Naive B cell (primary cell): ENCODE data around the gene ACOT6. TPM values are rescaled to one million over a fixed set of nuclear protein-coding genes. Genes with fewer than 3 reads are reported as not detected.
"Not testable (repeated sequence)": the region's sequence is repeated elsewhere in the genome, so short reads cannot be mapped to it uniquely, and the experiment has no call there.

Source experiments
- ATAC-seq, 2 donors: fragments of 150-1000 bp; cut with Tn5 transposase; 2 replicates each; pipeline ENCODE4 v1.10.0; 2021; ENCODE audit warnings: low read depth in 2 of 2, mild to moderate bottlenecking in 2 of 2, moderate library complexity in 2 of 2
- DNase-seq: peaks from one replicate; pipeline ENCODE4 v3.0.0; 2022
- H3K27ac Mint-ChIP-seq, 6 donors: one replicate each; pipeline ENCODE4 v1.8.0; 2020 to 2022; ENCODE audit warnings: mild to moderate bottlenecking in 6 of 6, mixed read lengths in 6 of 6, moderate library complexity in 5 of 6, inconsistent platforms in 2 of 6
- H3K27me3 Mint-ChIP-seq, 3 donors: one replicate each; pipeline ENCODE4 v1.8.0; 2021 to 2022; ENCODE audit warnings: mixed read lengths in 3 of 3, mild to moderate bottlenecking in 1 of 3
- H3K36me3 Mint-ChIP-seq, 2 donors: one replicate each; pipeline ENCODE4 v1.8.0; 2020 to 2022; ENCODE audit warnings: mixed read lengths in 2 of 2, inconsistent platforms in 1 of 2, mild to moderate bottlenecking in 1 of 2
- H3K4me1 Mint-ChIP-seq, 3 donors: one replicate each; pipeline ENCODE4 v1.8.0; 2020 to 2022; ENCODE audit warnings: mixed read lengths in 3 of 3, inconsistent platforms in 1 of 3, mild to moderate bottlenecking in 1 of 3, moderate library complexity in 1 of 3
- H3K4me3 Mint-ChIP-seq, 8 donors: one replicate each; pipeline ENCODE4 v1.8.0; 2020 to 2022; ENCODE audit warnings: mild to moderate bottlenecking in 8 of 8, mixed read lengths in 8 of 8, moderate library complexity in 8 of 8, inconsistent platforms in 2 of 8
- H3K9me3 Mint-ChIP-seq, 7 donors: one replicate each; pipeline ENCODE4 v1.8.0; 2020 to 2022; ENCODE audit warnings: mixed read lengths in 7 of 7, mild to moderate bottlenecking in 5 of 7, inconsistent platforms in 2 of 7, moderate library complexity in 1 of 7
- polyA plus RNA-seq, 6 donors: library from polyadenylated mRNA; unstranded; fragments of 300-500 nt; fragmentation: Illumina TruSeq; gene quantifications; one replicate each; pipeline ENCODE4 v1.2.3, GENCODE V29; 2021; ENCODE audit warnings: low read depth in 6 of 6

The ACOT6 gene
- polyA plus RNA-seq, 6 donors from 2014 or later, result not detected

DNA sequence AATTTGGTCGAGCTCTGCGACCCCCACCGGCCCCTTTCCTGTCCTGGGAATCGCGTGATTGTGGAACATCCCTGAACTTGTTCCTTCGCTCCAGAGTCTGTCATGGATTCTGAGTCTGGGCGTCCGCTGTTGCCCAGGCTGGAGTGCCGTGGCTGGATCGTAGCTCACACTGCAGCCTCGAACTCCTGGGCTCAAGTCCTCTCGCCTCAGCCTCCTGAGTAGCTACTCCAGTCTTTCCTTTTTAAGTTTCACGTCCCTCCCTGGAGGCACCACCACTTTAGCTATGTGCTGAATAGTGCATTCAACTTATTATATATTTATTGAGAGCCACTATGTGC lies 698 bp downstream of the ACOT6 start:
- H3K36me3 Mint-ChIP-seq, result no peaks in the 10 kb centered on the region
- H3K4me3 Mint-ChIP-seq, result peak overlapping the region; percentile 85 to 93 (median 88)
- H3K27ac Mint-ChIP-seq, result peak overlapping the region in 1 of 6 donors; percentile 65
- peaks cover 0 to 7% (median 0%) of the 10 kb centered on the region in 3 donors for H3K4me1 Mint-ChIP-seq
- peaks cover 0 to 6% (median 0%) of the 10 kb centered on the region in 7 donors for H3K9me3 Mint-ChIP-seq
- DNase-seq (no peak), ATAC-seq (peak in 1 of 2 donors; percentile 9)
- H3K27me3 Mint-ChIP-seq, result peaks cover 0 to 27% (median 8%) of the 10 kb centered on the region in 3 donors

DNA sequence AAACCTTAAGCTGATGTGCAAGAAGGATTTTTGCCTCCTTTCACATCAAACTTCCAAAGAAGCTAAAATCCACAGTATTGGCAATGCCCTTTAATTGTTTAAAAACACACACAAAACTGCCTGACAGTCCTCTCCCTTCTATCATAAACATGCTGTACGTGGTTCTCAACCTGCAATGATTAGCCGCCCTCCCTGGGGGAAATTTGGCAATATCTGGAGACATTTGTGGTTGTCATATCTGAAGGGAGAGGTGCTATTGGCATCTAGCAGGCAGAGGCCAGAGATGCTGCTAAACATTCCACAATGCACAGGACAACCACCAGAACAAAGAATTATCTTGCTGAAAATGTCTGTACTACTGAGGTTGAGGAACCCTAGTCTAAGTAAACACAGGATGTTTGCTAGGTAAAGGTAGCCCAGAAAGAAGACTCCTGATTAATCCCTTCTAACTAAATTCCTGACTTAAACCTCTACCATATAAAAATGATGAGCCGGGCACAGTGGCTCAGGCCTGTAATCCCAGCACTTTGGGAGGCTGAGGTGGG lies 1.2 kb downstream of the ACOT6 start:
- Mint-ChIP-seq H3K27ac (no peak overlapping the region), H3K4me3 (peak overlapping the region in 7 of 8 donors; percentile 85 to 93 (median 87)), H3K27me3 (peaks cover 0 to 22% (median 8%) of the 10 kb centered on the region in 3 donors), H3K4me1 (peaks cover 0 to 7% (median 0%) of the 10 kb centered on the region in 3 donors), H3K36me3 (no peaks in the 10 kb centered on the region), H3K9me3 (peaks cover 0 to 6% (median 0%) of the 10 kb centered on the region in 7 donors)
- no peak for DNase-seq
- no peak for ATAC-seq

- H3K9me3 Mint-ChIP-seq, result no peaks in the 10 kb centered on the region
- peaks cover 0 to 7% (median 0%) of the 10 kb centered on the region in 3 donors for H3K4me1 Mint-ChIP-seq
- no peak for DNase-seq
- no peaks in the 10 kb centered on the region for H3K36me3 Mint-ChIP-seq
- ATAC-seq, result no peak
- no peak overlapping the region for H3K27ac Mint-ChIP-seq
- H3K4me3 Mint-ChIP-seq, result no peak overlapping the region
- peaks cover 0 to 13% (median 0%) of the 10 kb centered on the region in 3 donors for H3K27me3 Mint-ChIP-seq
Observed at GRCh38 chr14:73616831-73617230, 4.5 kb downstream of the ACOT6 start.

- H3K27me3 Mint-ChIP-seq, result peaks cover 0 to 9% (median 0%) of the 10 kb centered on the region in 3 donors
Observed at GRCh38 chr14:73619524-73619923, 7.2 kb downstream of the ACOT6 start.

DNA sequence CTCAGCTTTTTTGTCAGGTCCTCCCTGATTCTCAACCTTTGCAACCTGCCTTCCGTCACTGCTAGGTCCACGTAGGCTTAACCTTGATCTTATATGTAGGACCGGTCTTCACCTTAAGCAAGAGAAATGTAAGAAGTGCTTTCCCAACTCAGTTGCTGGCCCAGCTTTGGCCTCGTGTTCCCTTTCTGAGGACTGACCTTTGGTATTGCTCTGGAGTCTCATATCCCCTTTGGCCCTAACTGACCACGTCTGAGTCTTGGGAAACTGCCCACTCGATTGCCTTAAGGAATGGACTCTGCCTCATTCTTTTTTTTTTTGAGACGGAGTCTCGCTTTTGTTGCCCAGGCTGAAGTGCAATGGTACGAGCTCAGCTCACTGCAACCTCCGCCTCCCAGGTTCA lies 8.0 kb downstream of the ACOT6 start:
- Mint-ChIP-seq H3K4me3 (no peak overlapping the region), H3K36me3 (no peaks in the 10 kb centered on the region), H3K4me1 (no peaks in the 10 kb centered on the region), H3K27me3 (peaks cover 0 to 9% (median 0%) of the 10 kb centered on the region in 3 donors), H3K27ac (no peak overlapping the region), H3K9me3 (no peaks in the 10 kb centered on the region)
- ATAC-seq, result no peak
- no peak for DNase-seq

More at GRCh38 chr14:73619524-73619923, 7.2 kb downstream of the ACOT6 start:
- no peaks in the 10 kb centered on the region for H3K4me1 Mint-ChIP-seq
- ATAC-seq (no peak), DNase-seq (no peak)
- no peak overlapping the region for H3K27ac Mint-ChIP-seq
- H3K9me3 Mint-ChIP-seq, result no peaks in the 10 kb centered on the region
- H3K4me3 Mint-ChIP-seq, result no peak overlapping the region
- H3K36me3 Mint-ChIP-seq, result no peaks in the 10 kb centered on the region

GRCh38 chr14:73623504-73624054 lies 11.3 kb downstream of the ACOT6 start:
- no peaks in the 10 kb centered on the region for H3K9me3 Mint-ChIP-seq
- H3K27me3 Mint-ChIP-seq, result peaks cover 0 to 9% (median 0%) of the 10 kb centered on the region in 3 donors
- no peak overlapping the region for H3K4me3 Mint-ChIP-seq
- DNase-seq, result no peak
- H3K4me1 Mint-ChIP-seq, result no peaks in the 10 kb centered on the region
- no peaks in the 10 kb centered on the region for H3K36me3 Mint-ChIP-seq
- no peak for ATAC-seq
- no peak overlapping the region for H3K27ac Mint-ChIP-seq

DNA sequence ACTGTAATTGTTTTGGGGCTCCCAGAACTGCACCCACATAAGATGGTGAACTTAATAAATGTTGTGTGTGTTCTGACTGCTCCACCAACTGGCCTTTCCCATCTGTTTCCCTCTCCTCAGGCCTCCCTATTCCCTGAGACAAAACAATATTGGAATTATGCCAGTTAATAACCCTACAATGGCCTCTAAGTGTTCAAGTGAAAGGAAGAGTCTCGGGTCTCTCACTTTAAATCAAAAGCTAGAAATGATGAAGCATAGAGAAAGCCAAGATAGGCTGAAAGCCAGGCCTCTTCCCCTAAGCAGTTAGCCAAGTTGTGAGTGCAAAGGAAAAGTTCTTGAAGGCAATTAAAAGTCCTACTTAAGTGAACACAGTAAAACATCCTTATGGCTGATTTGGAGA lies 13.4 kb downstream of the ACOT6 start:
- Mint-ChIP-seq H3K9me3 (no peaks in the 10 kb centered on the region), H3K27ac (no peak overlapping the region), H3K27me3 (peaks cover 5 to 18% (median 9%) of the 10 kb centered on the region in 3 donors), H3K36me3 (no peaks in the 10 kb centered on the region), H3K4me3 (no peak overlapping the region), H3K4me1 (no peaks in the 10 kb centered on the region)
- ATAC-seq (no peak), DNase-seq (no peak)

- peaks cover 5 to 11% (median 9%) of the 10 kb centered on the region in 3 donors for H3K27me3 Mint-ChIP-seq
- no peaks in the 10 kb centered on the region for H3K9me3 Mint-ChIP-seq
- ATAC-seq (no peak), DNase-seq (no peak)
- H3K4me1 Mint-ChIP-seq, result no peaks in the 10 kb centered on the region
- H3K4me3 Mint-ChIP-seq, result no peak overlapping the region
- no peak overlapping the region for H3K27ac Mint-ChIP-seq
- no peaks in the 10 kb centered on the region for H3K36me3 Mint-ChIP-seq
Observed at GRCh38 chr14:73627151-73627558, 14.8 kb downstream of the ACOT6 start.

DNA sequence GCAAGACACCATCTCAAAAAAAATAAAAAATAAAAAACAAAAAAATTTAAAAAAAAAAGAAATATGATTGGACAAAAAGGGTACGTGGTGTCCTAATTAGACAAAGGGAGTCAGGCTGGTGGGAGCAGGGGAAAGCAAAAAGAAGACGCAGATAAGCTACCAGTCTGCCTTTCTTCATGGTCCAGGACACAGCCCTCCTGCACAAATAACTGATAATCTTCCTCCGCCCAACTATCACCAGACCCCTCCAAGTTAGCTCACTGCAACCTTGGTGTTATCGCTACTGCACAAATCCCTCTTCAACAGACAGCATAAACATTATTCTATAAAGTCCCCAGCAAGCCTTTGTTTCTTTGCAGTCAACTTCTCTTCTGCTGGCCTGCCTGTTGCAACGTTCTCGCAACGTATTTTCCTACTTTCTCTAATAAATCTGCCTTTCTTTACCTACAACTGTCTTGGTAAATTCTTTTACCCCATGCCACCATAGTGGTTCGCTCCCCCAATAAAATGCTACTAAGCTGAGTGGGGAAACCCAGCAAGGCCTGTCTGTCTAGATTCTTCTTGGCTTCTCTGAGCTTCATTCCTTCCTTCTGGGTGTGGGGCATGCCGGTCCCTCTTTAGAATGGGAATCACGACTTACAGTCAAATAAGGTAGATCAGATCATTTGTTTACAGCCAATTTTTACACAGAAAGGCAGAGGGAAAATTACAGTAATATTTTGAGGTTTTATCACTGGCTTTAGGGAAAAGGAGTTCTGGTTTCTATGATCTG lies 17.9 kb downstream of the ACOT6 start:
- no peak for DNase-seq
- peaks cover 4 to 10% (median 9%) of the 10 kb centered on the region in 3 donors for H3K4me1 Mint-ChIP-seq
- H3K36me3 Mint-ChIP-seq, result no peaks in the 10 kb centered on the region
- no peaks in the 10 kb centered on the region for H3K9me3 Mint-ChIP-seq
- peak overlapping the region in 2 of 6 donors; percentile 37 to 39 for H3K27ac Mint-ChIP-seq
- no peak overlapping the region for H3K4me3 Mint-ChIP-seq
- no peak for ATAC-seq
- peaks cover 5 to 11% (median 9%) of the 10 kb centered on the region in 3 donors for H3K27me3 Mint-ChIP-seq

DNA sequence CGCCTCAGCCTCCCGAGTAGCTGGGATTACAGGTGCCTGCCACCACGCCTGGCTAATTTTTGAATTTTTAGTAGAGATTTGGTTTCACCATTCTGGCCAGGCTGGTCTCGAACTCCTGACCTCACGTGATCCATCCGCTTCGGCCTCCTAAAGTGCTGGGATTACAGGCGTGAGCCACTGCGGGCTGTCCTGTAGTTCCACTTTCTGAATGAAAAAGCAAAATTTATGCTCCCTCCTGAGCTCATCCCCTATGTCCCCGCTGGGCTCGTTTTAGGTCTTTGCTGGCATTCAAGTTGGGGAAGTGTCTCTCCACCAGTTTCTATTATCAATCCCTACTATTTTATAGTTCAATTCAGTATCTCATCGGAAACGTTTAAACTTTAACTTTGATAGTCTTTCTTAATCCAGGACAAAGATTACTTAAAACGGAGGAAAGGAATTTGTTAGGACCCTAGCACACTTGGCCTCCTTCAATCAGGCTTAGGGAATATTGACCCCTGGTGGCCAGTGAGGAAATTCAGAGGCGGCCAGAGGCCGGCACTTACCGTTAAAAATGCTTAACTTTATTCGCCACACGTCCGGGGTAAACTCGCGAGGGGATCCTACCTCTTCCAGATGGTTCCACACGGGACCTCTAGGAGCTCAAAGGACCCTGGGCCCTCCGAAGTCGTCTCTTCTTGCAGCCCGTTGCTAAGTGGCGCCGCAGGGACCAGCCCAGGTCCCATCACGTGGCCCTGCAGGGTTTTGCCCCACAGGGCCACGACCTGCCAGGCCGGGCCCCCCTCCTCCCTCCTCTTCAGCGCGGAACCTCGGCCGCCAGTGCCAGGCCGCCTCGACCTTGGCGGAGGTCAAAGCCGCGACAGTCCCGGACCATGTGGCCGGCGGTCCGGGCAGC lies 21.0 kb downstream of the ACOT6 start:
- peaks cover 4 to 10% (median 9%) of the 10 kb centered on the region in 3 donors for H3K4me1 Mint-ChIP-seq
- ATAC-seq, result peak; percentile 81 to 83
- H3K4me3 Mint-ChIP-seq, result peak overlapping the region; percentile 76 to 92 (median 84)
- peak overlapping the region in 1 of 6 donors; percentile 68 for H3K27ac Mint-ChIP-seq
- peak; percentile 50 for DNase-seq
- no peaks in the 10 kb centered on the region for H3K9me3 Mint-ChIP-seq
- peaks cover 9 to 16% (median 9%) of the 10 kb centered on the region in 3 donors for H3K27me3 Mint-ChIP-seq
- H3K36me3 Mint-ChIP-seq, result no peaks in the 10 kb centered on the region

DNA sequence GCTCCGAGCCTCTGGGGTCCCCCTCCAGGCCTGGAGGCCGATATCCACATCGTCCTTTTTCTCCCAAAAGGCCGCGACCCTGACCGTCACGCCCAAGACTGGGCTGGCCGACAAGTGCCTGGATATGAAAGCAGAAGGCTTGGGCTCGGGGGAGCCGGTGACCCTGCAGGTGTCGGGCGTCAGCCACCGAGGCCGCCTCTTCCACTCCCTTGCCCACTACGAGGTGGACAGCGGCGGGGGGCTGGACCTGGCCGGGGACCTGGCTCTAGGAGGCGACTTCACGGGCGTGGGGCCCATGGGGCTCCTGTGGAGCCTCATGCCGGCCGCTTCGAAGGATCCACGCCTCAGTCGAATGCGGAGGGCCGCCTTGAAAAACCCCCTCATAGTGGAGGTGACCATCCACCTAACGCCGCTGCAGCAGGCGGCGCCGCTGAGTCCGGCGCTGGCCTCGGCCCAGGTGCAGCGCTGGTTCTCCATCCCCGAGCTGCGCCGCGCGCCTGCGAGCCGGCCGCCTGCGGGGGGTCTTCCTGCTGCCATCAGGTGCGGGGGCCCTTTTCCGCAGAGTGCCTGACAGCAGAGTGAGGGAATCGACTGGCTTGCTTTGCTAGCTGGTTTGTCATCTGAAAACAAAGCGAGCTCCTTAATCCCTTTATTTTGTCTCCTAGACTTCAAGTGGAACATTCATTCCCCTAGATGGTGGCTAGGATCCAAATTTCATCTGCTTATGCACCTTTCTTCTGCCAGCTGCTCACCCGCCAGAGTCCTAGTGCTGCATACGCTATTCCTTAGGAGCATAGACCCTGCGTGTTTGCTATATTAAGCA lies 21.9 kb downstream of the ACOT6 start:
- ATAC-seq (peak in 1 of 2 donors; percentile 14), DNase-seq (peak; percentile 7)
- no peaks in the 10 kb centered on the region for H3K9me3 Mint-ChIP-seq
- peak overlapping the region; percentile 76 to 92 (median 84) for H3K4me3 Mint-ChIP-seq
- H3K27ac Mint-ChIP-seq, result peak overlapping the region in 2 of 6 donors; percentile 68 to 81
- peaks cover 6 to 15% (median 8%) of the 10 kb centered on the region in 3 donors for H3K27me3 Mint-ChIP-seq
- no peaks in the 10 kb centered on the region for H3K36me3 Mint-ChIP-seq
- H3K4me1 Mint-ChIP-seq, result peaks cover 4 to 10% (median 9%) of the 10 kb centered on the region in 3 donors

- H3K4me3 Mint-ChIP-seq, result peak overlapping the region in 1 of 8 donors; percentile 40
- H3K27ac Mint-ChIP-seq, H3K9me3 Mint-ChIP-seq, H3K36me3 Mint-ChIP-seq, DNase-seq, H3K27me3 Mint-ChIP-seq, ATAC-seq: not testable (repeated sequence)
- peaks cover 4 to 10% (median 9%) of the 10 kb centered on the region in 3 donors for H3K4me1 Mint-ChIP-seq
Observed at GRCh38 chr14:73636355-73636754, 24.0 kb downstream of the ACOT6 start.
